ENCODE data around the gene SMCO4.

SMCO4 gene

GRCh38 chr11:93490996-93491618 is 52.1 kb downstream of the SMCO4 start:
- H3K27me3 ChIP-seq (ENCODE audit: control insufficient read depth in 1 of 2, insufficient read depth in 2 of 2, low read length in 2 of 2), result no peaks in the 10 kb centered on the region
- H3K36me3 ChIP-seq (ENCODE audit: control insufficient read depth in 2 of 2, insufficient read depth in 2 of 2, low read length in 2 of 2), result peaks cover 0 to 3% of the 10 kb centered on the region in 2 donors
- no peak overlapping the region for H3K4me3 ChIP-seq (ENCODE audit: low read length in 2 of 2)
- no peak overlapping the region for H3K9ac ChIP-seq (ENCODE audit: low read length in 2 of 2)
- H3K9me3 ChIP-seq (ENCODE audit: control insufficient read depth in 2 of 2, low read length in 2 of 2), result no peaks in the 10 kb centered on the region
- H3K27ac ChIP-seq (ENCODE audit: low read length), result peak overlapping the region; percentile 11
- H3K4me1 ChIP-seq (ENCODE audit: control insufficient read depth, insufficient read depth, low read length), result peaks cover 44% of the 10 kb centered on the region

GRCh38 chr11:93489841-93490240 is 53.4 kb downstream of the SMCO4 start:
- H3K4me3 ChIP-seq (ENCODE audit: low read length in 2 of 2), result no peak overlapping the region
- no peaks in the 10 kb centered on the region for H3K9me3 ChIP-seq (ENCODE audit: control insufficient read depth in 2 of 2, low read length in 2 of 2)
- H3K4me1 ChIP-seq (ENCODE audit: control insufficient read depth, insufficient read depth, low read length), result peaks cover 54% of the 10 kb centered on the region
- H3K27ac ChIP-seq (ENCODE audit: low read length), result no peak overlapping the region
- H3K9ac ChIP-seq (ENCODE audit: low read length in 2 of 2), result no peak overlapping the region
- H3K27me3 ChIP-seq (ENCODE audit: control insufficient read depth in 1 of 2, insufficient read depth in 2 of 2, low read length in 2 of 2), result no peaks in the 10 kb centered on the region
- no peaks in the 10 kb centered on the region for H3K36me3 ChIP-seq (ENCODE audit: control insufficient read depth in 2 of 2, insufficient read depth in 2 of 2, low read length in 2 of 2)

GRCh38 chr11:93487032-93487483 is 56.1 kb downstream of the SMCO4 start:
- peaks cover 63% of the 10 kb centered on the region for H3K4me1 ChIP-seq (ENCODE audit: control insufficient read depth, insufficient read depth, low read length)
- no peak overlapping the region for H3K4me3 ChIP-seq (ENCODE audit: low read length in 2 of 2)
- peak overlapping the region in 1 of 2 donors; percentile 1 for H3K9ac ChIP-seq (ENCODE audit: low read length in 2 of 2)
- H3K9me3 ChIP-seq (ENCODE audit: control insufficient read depth in 2 of 2, low read length in 2 of 2), result no peaks in the 10 kb centered on the region
- no peaks in the 10 kb centered on the region for H3K27me3 ChIP-seq (ENCODE audit: control insufficient read depth in 1 of 2, insufficient read depth in 2 of 2, low read length in 2 of 2)
- no peaks in the 10 kb centered on the region for H3K36me3 ChIP-seq (ENCODE audit: control insufficient read depth in 2 of 2, insufficient read depth in 2 of 2, low read length in 2 of 2)
- H3K27ac ChIP-seq (ENCODE audit: low read length), result peak overlapping the region; percentile 46

DNA sequence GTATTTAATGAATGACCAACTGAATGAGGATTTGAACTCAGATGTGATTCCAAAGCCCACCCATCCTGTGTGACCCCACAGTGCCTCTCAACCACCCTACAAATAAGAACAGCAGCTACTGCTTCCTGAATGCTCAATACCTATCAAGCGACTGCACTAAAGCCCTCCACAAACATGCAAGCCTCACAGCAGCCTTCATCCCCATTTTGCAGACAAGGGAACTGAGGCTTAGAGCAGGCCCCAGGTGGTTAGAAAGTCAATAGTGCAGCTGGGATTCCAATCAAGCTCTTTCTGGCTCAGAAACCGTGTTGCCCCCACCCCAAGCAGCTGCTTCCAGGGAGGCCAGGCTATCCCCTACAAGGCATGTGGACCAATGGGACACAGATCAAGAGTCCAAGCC is 57.2 kb downstream of the SMCO4 start:
- H3K4me1 ChIP-seq (ENCODE audit: control insufficient read depth, insufficient read depth, low read length), result peaks cover 52% of the 10 kb centered on the region
- no peak overlapping the region for H3K9ac ChIP-seq (ENCODE audit: low read length in 2 of 2)
- no peaks in the 10 kb centered on the region for H3K27me3 ChIP-seq (ENCODE audit: control insufficient read depth in 1 of 2, insufficient read depth in 2 of 2, low read length in 2 of 2)
- H3K9me3 ChIP-seq (ENCODE audit: control insufficient read depth in 2 of 2, low read length in 2 of 2), result no peaks in the 10 kb centered on the region
- H3K36me3 ChIP-seq (ENCODE audit: control insufficient read depth in 2 of 2, insufficient read depth in 2 of 2, low read length in 2 of 2), result no peaks in the 10 kb centered on the region
- peak overlapping the region; percentile 46 for H3K27ac ChIP-seq (ENCODE audit: low read length)
- no peak overlapping the region for H3K4me3 ChIP-seq (ENCODE audit: low read length in 2 of 2)

DNA sequence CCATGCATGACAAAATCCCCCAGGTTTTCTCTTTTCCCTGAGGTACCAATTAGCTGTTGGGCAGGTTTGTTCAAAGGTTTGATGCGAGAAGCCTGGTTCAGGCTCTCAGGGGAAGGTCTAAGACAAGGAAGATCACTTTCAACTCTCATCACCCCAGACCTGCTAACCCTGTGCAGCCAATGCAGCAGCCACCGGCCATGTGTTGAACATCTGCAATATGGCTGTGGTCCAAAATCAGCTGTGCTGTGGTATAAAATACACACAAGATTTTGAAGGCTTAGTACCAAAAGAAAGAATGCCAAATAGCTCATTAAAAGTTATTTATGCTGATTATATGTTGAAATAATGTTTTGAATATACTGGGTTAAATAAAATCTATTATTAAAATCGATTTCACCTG is 58.5 kb downstream of the SMCO4 start:
- no peaks in the 10 kb centered on the region for H3K36me3 ChIP-seq (ENCODE audit: control insufficient read depth in 2 of 2, insufficient read depth in 2 of 2, low read length in 2 of 2)
- no peaks in the 10 kb centered on the region for H3K27me3 ChIP-seq (ENCODE audit: control insufficient read depth in 1 of 2, insufficient read depth in 2 of 2, low read length in 2 of 2)
- no peaks in the 10 kb centered on the region for H3K9me3 ChIP-seq (ENCODE audit: control insufficient read depth in 2 of 2, low read length in 2 of 2)
- H3K27ac ChIP-seq (ENCODE audit: low read length), result no peak overlapping the region
- peaks cover 45% of the 10 kb centered on the region for H3K4me1 ChIP-seq (ENCODE audit: control insufficient read depth, insufficient read depth, low read length)
- H3K4me3 ChIP-seq (ENCODE audit: low read length in 2 of 2), result no peak overlapping the region
- no peak overlapping the region for H3K9ac ChIP-seq (ENCODE audit: low read length in 2 of 2)

GRCh38 chr11:93482556-93482955 is 60.6 kb downstream of the SMCO4 start:
- peaks cover 39% of the 10 kb centered on the region for H3K4me1 ChIP-seq (ENCODE audit: control insufficient read depth, insufficient read depth, low read length)

GRCh38 chr11:93481696-93482095 is 61.5 kb downstream of the SMCO4 start:
- Histone ChIP-seq H3K4me3 (ENCODE audit: low read length in 2 of 2) (no peak overlapping the region), H3K27ac (ENCODE audit: low read length) (no peak overlapping the region), H3K9ac (ENCODE audit: low read length in 2 of 2) (no peak overlapping the region), H3K9me3 (ENCODE audit: control insufficient read depth in 2 of 2, low read length in 2 of 2) (no peaks in the 10 kb centered on the region), H3K4me1 (ENCODE audit: control insufficient read depth, insufficient read depth, low read length) (peaks cover 33% of the 10 kb centered on the region), H3K27me3 (ENCODE audit: control insufficient read depth in 1 of 2, insufficient read depth in 2 of 2, low read length in 2 of 2) (no peaks in the 10 kb centered on the region), H3K36me3 (ENCODE audit: control insufficient read depth in 2 of 2, insufficient read depth in 2 of 2, low read length in 2 of 2) (no peaks in the 10 kb centered on the region)

More at GRCh38 chr11:93482556-93482955, 60.6 kb downstream of the SMCO4 start:
- no peaks in the 10 kb centered on the region for H3K36me3 ChIP-seq (ENCODE audit: control insufficient read depth in 2 of 2, insufficient read depth in 2 of 2, low read length in 2 of 2)
- no peaks in the 10 kb centered on the region for H3K9me3 ChIP-seq (ENCODE audit: control insufficient read depth in 2 of 2, low read length in 2 of 2)
- H3K27me3 ChIP-seq (ENCODE audit: control insufficient read depth in 1 of 2, insufficient read depth in 2 of 2, low read length in 2 of 2), result no peaks in the 10 kb centered on the region
- no peak overlapping the region for H3K27ac ChIP-seq (ENCODE audit: low read length)
- no peak overlapping the region for H3K9ac ChIP-seq (ENCODE audit: low read length in 2 of 2)
- no peak overlapping the region for H3K4me3 ChIP-seq (ENCODE audit: low read length in 2 of 2)

DNA sequence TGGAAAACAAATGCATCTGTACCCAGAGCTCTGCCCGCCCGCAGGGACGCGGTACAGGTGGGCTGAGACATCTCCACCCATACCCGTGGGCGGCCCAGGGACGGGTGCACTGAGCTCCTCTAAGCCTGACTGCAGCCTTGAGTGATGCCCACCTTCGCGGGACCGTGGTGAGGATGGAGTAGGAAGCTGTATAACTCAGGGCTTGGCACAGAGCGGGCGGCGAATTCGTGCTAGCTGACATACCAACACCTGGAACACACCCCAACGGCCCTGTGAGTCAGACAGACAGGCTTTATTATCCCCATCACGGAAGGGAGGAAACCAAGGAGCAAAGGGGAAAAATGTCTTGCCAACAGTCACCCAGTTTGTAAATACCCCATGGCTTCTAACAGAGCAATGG is 61.9 kb downstream of the SMCO4 start:
- Histone ChIP-seq H3K4me1 (ENCODE audit: control insufficient read depth, insufficient read depth, low read length) (peaks cover 29% of the 10 kb centered on the region), H3K27ac (ENCODE audit: low read length) (no peak overlapping the region), H3K27me3 (ENCODE audit: control insufficient read depth in 1 of 2, insufficient read depth in 2 of 2, low read length in 2 of 2) (no peaks in the 10 kb centered on the region), H3K36me3 (ENCODE audit: control insufficient read depth in 2 of 2, insufficient read depth in 2 of 2, low read length in 2 of 2) (no peaks in the 10 kb centered on the region), H3K9me3 (ENCODE audit: control insufficient read depth in 2 of 2, low read length in 2 of 2) (no peaks in the 10 kb centered on the region), H3K9ac (ENCODE audit: low read length in 2 of 2) (no peak overlapping the region), H3K4me3 (ENCODE audit: low read length in 2 of 2) (no peak overlapping the region)

- Histone ChIP-seq H3K9ac (ENCODE audit: low read length in 2 of 2) (no peak overlapping the region), H3K36me3 (ENCODE audit: control insufficient read depth in 2 of 2, insufficient read depth in 2 of 2, low read length in 2 of 2) (no peaks in the 10 kb centered on the region), H3K27ac (ENCODE audit: low read length) (no peak overlapping the region), H3K4me1 (ENCODE audit: control insufficient read depth, insufficient read depth, low read length) (peaks cover 24% of the 10 kb centered on the region), H3K4me3 (ENCODE audit: low read length in 2 of 2) (no peak overlapping the region), H3K9me3 (ENCODE audit: control insufficient read depth in 2 of 2, low read length in 2 of 2) (no peaks in the 10 kb centered on the region), H3K27me3 (ENCODE audit: control insufficient read depth in 1 of 2, insufficient read depth in 2 of 2, low read length in 2 of 2) (no peaks in the 10 kb centered on the region)
Measured at GRCh38 chr11:93480756-93481155, 62.4 kb downstream of the SMCO4 start.

DNA sequence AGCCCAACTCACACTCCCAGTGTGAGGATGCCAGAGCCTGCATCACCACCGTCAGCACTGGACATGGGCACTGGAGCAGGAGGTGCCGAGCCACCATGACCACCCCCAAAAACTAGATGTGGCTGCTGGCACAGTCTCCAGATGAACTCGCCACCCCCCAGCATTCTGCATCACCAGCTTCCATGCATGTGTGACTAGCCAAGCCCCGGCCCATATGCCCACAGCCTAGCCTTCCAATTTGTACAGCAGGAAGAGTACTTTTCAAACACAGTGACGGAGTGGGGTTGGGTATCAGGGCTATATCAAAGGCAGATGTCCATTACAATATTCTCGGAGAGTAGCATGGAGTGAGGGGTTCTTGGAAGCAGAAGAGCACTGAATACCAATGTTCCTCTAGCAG is 62.9 kb downstream of the SMCO4 start:
- Histone ChIP-seq H3K27me3 (ENCODE audit: control insufficient read depth in 1 of 2, insufficient read depth in 2 of 2, low read length in 2 of 2) (no peaks in the 10 kb centered on the region), H3K4me1 (ENCODE audit: control insufficient read depth, insufficient read depth, low read length) (peaks cover 22% of the 10 kb centered on the region), H3K4me3 (ENCODE audit: low read length in 2 of 2) (no peak overlapping the region), H3K36me3 (ENCODE audit: control insufficient read depth in 2 of 2, insufficient read depth in 2 of 2, low read length in 2 of 2) (no peaks in the 10 kb centered on the region), H3K27ac (ENCODE audit: low read length) (no peak overlapping the region), H3K9ac (ENCODE audit: low read length in 2 of 2) (no peak overlapping the region), H3K9me3 (ENCODE audit: control insufficient read depth in 2 of 2, low read length in 2 of 2) (no peaks in the 10 kb centered on the region)

GRCh38 chr11:93478841-93479240 is 64.3 kb downstream of the SMCO4 start:
- Histone ChIP-seq H3K4me1 (ENCODE audit: control insufficient read depth, insufficient read depth, low read length) (peaks cover 9% of the 10 kb centered on the region), H3K27ac (ENCODE audit: low read length) (no peak overlapping the region), H3K9me3 (ENCODE audit: control insufficient read depth in 2 of 2, low read length in 2 of 2) (no peaks in the 10 kb centered on the region), H3K27me3 (ENCODE audit: control insufficient read depth in 1 of 2, insufficient read depth in 2 of 2, low read length in 2 of 2) (no peaks in the 10 kb centered on the region), H3K9ac (ENCODE audit: low read length in 2 of 2) (no peak overlapping the region), H3K36me3 (ENCODE audit: control insufficient read depth in 2 of 2, insufficient read depth in 2 of 2, low read length in 2 of 2) (no peaks in the 10 kb centered on the region), H3K4me3 (ENCODE audit: low read length in 2 of 2) (no peak overlapping the region)
